Measurements from ENCODE around the gene CMPK2. TPM values are rescaled to one million over a fixed set of nuclear protein-coding genes. Genes with fewer than 3 reads are reported as not detected.

CMPK2 gene
- total and polyA plus RNA-seq, 10 of the 15 experiments (the other 5 are each of a cell fraction or from before 2014, with no cell fraction given): 0.50 to 5.6 (median 3.2) TPM

GRCh38 chr2:6877402-6878304 is 11.9 kb upstream of the CMPK2 start, which contains the start of gene RSAD2:
RSAD2 (plus strand) TSS chr2:6877777; CDS start chr2:6877801, 24 bp downstream.
- Histone ChIP-seq H3K4me3 (peak within 1 kb of the TSS; percentile 39; the same call in 1 of the 2 replicates), H3K4me2 (ENCODE audit: control insufficient read depth, insufficient read depth) (peak within 1 kb of the TSS; percentile 88), H2AFZ (ENCODE audit: control insufficient read depth, low read depth, low read length) (peak within 1 kb of the TSS; percentile 52), H3K79me2 (ENCODE audit: control insufficient read depth, insufficient read depth, low read length) (no peaks in the 10 kb centered on the region; the same call in 1 of the 2 replicates), H3K27ac (ENCODE audit: control insufficient read depth, insufficient read depth) (no peak within 1 kb of the TSS), H3K36me3 (ENCODE audit: control insufficient read depth in 2 of 2, insufficient read depth in 2 of 2, low read length in 1 of 2) (no peaks in the 10 kb centered on the region), H3K27me3 (replicated peaks in 1 of 2; ENCODE audit: control insufficient read depth in 2 of 2, insufficient read depth in 2 of 2, low read length in 1 of 2) (peaks cover 0 to 2% of the 10 kb centered on the region in 2 experiments; a peak in 1 of 4 replicates), H3K9ac (ENCODE audit: control insufficient read depth, insufficient read depth, low read length) (peak within 1 kb of the TSS; percentile 46; the same call in 1 of the 2 replicates), H3K4me1 (ENCODE audit: control insufficient read depth, insufficient read depth, low read length) (peaks cover 13% of the 10 kb centered on the region), H3K9me3 (replicated peaks; ENCODE audit: control insufficient read depth, insufficient read depth, low read length) (0 out of 3 replicates have a peak, but pooled peaks cover 2% of the 10 kb centered on the region), H4K20me1 (ENCODE audit: control insufficient read depth, insufficient read depth) (no peaks in the 10 kb centered on the region)
- intact Hi-C loops (cut with micrococcal nuclease; ENCODE audit: unreplicated experiment): no loop called here
- ChIA-PET CTCF (interaction anchor here (0.7 to 4.4 kb wide), 10 partner anchors 9 to 1150 kb away, joined by 3 to 31 read pairs (median 6); partner anchors contain the start of gene CMPK2), RAD21 (ENCODE audit: unreplicated experiment) (interaction anchor here (0.9 to 1.6 kb wide), 4 partner anchors 12 to 39 kb away, joined by 3 to 6 read pairs (median 5); partner anchors contain the start of gene CMPK2), SMC1A (ENCODE audit: uncharacterized antibody, unreplicated experiment) (interaction anchor here (1.0 to 3.1 kb wide), 7 partner anchors 10 to 177 kb away, joined by 3 to 25 read pairs (median 4); partner anchors contain the start of gene CMPK2), POLR2A (interaction anchor here (0.8 to 1.4 kb wide), 3 partner anchors 10 to 137 kb away, joined by 3 to 6 read pairs (median 4); partner anchors contain the start of gene CMPK2)
- ATAC-seq: peak; percentile 84
- DNase-seq (ENCODE audit: low read depth, low spot score): peak; percentile 15
- WGBS (ENCODE audit: insufficient coverage, insufficient replicate concordance, low lambda C conversion rate, missing lambda C conversion rate): 32% methylated on average over 10 of the region's 10 CpGs
- in situ Hi-C loops (cut with MboI): no loop called here
- no TSS peak for BruUV-seq (replicated peaks)
- peak; percentile 56 for FAIRE-seq
- no peak for TF ChIP-seq MLLT1 (IDR thresholded peaks at IDR 0.05)
- TF ChIP-seq TCF3 (IDR thresholded peaks at IDR 0.05; ENCODE audit: borderline replicate concordance, insufficient read depth, low read depth, low read length): no peak
- TF ChIP-seq ZBTB33 (IDR thresholded peaks at IDR 0.05): no peak
- TF ChIP-seq PKNOX1 (IDR thresholded peaks at IDR 0.05): no peak
- TF ChIP-seq REST (IDR thresholded peaks at IDR 0.05; ENCODE audit: low read depth, low read length): no peak
- TF ChIP-seq ZBTB11 (CRISPR knock-in tag; IDR thresholded peaks at IDR 0.05): no peak

Data from GM12878 (cell line).